Measurements from ENCODE around the gene RAB11FIP4. TPM values are rescaled to one million over a fixed set of nuclear protein-coding genes. Genes with fewer than 3 reads are reported as not detected.

RAB11FIP4 gene
- total RNA-seq, 4 donors from 2014 or later: 28.9 to 46.8 (median 35.7) TPM

- DNase-seq (ENCODE audit: low spot score in 2 of 2): no peak
These were observed 76.2 kb downstream of the RAB11FIP4 start for GRCh38 chr17:31467502-31468256.

GRCh38 chr17:31469959-31470358 lies 78.5 kb downstream of the RAB11FIP4 start:
- H3K36me3 ChIP-seq: no peaks in the 10 kb centered on the region
- no peaks in the 10 kb centered on the region for H3K4me1 ChIP-seq
- H3K9me3 ChIP-seq: no peaks in the 10 kb centered on the region
- WGBS: 94% methylated on average over 2 of the region's 2 CpGs
- H3K27me3 ChIP-seq: no peaks in the 10 kb centered on the region
- TF ChIP-seq POLR2AphosphoS5 (IDR thresholded peaks at IDR 0.05) (no peak), POLR2A (IDR thresholded peaks at IDR 0.05) (no peak), EP300 (IDR thresholded peaks at IDR 0.05) (no peak)
- TF ChIP-seq, protein P1, sequence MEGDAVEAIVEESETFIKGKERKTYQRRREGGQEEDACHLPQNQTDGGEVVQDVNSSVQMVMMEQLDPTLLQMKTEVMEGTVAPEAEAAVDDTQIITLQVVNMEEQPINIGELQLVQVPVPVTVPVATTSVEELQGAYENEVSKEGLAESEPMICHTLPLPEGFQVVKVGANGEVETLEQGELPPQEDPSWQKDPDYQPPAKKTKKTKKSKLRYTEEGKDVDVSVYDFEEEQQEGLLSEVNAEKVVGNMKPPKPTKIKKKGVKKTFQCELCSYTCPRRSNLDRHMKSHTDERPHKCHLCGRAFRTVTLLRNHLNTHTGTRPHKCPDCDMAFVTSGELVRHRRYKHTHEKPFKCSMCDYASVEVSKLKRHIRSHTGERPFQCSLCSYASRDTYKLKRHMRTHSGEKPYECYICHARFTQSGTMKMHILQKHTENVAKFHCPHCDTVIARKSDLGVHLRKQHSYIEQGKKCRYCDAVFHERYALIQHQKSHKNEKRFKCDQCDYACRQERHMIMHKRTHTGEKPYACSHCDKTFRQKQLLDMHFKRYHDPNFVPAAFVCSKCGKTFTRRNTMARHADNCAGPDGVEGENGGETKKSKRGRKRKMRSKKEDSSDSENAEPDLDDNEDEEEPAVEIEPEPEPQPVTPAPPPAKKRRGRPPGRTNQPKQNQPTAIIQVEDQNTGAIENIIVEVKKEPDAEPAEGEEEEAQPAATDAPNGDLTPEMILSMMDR (IDR thresholded peaks at IDR 0.05): no peak
- DNase-seq (ENCODE audit: low spot score in 2 of 2): no peak
- no peak overlapping the region for H3K27ac ChIP-seq
- no peak overlapping the region for H3K4me3 ChIP-seq

More at GRCh38 chr17:31467502-31468256, 76.2 kb downstream of the RAB11FIP4 start:
- H3K9me3 ChIP-seq: no peaks in the 10 kb centered on the region
- no peak overlapping the region for H3K27ac ChIP-seq
- no peak overlapping the region for H3K4me3 ChIP-seq
- no peaks in the 10 kb centered on the region for H3K27me3 ChIP-seq
- no peaks in the 10 kb centered on the region for H3K36me3 ChIP-seq
- H3K4me1 ChIP-seq: no peaks in the 10 kb centered on the region
- TF ChIP-seq POLR2AphosphoS5 (IDR thresholded peaks at IDR 0.05) (no peak), POLR2A (IDR thresholded peaks at IDR 0.05) (no peak), EP300 (IDR thresholded peaks at IDR 0.05) (no peak)
- TF ChIP-seq, protein P1 (IDR thresholded peaks at IDR 0.05): no peak
- 87% methylated on average over 10 of the region's 11 CpGs for WGBS

GRCh38 chr17:31470592-31470991 lies 79.1 kb downstream of the RAB11FIP4 start:
- 71% methylated on average over 2 of the region's 2 CpGs for WGBS
- Histone ChIP-seq H3K27ac (no peak overlapping the region), H3K4me3 (no peak overlapping the region), H3K9me3 (no peaks in the 10 kb centered on the region), H3K36me3 (no peaks in the 10 kb centered on the region), H3K27me3 (no peaks in the 10 kb centered on the region), H3K4me1 (no peaks in the 10 kb centered on the region)
- TF ChIP-seq POLR2AphosphoS5 (IDR thresholded peaks at IDR 0.05) (no peak), POLR2A (IDR thresholded peaks at IDR 0.05) (no peak), EP300 (IDR thresholded peaks at IDR 0.05) (no peak)
- TF ChIP-seq, protein P1 (IDR thresholded peaks at IDR 0.05): no peak
- DNase-seq (ENCODE audit: low spot score in 2 of 2): no peak

GRCh38 chr17:31472137-31472536 lies 80.7 kb downstream of the RAB11FIP4 start:
- TF ChIP-seq, protein P1 (IDR thresholded peaks at IDR 0.05): no peak
- Histone ChIP-seq H3K27me3 (peaks cover 5% of the 10 kb centered on the region), H3K36me3 (no peaks in the 10 kb centered on the region), H3K4me1 (no peaks in the 10 kb centered on the region), H3K4me3 (no peak overlapping the region), H3K9me3 (no peaks in the 10 kb centered on the region), H3K27ac (no peak overlapping the region)
- DNase-seq (ENCODE audit: low spot score in 2 of 2): no peak
- 84% methylated on average over 10 of the region's 14 CpGs for WGBS

- H3K27me3 ChIP-seq: peaks cover 10% of the 10 kb centered on the region
- no peaks in the 10 kb centered on the region for H3K36me3 ChIP-seq
- no peak overlapping the region for H3K27ac ChIP-seq
- H3K4me1 ChIP-seq: no peaks in the 10 kb centered on the region
- no peak for DNase-seq (ENCODE audit: low spot score in 2 of 2)
- no peaks in the 10 kb centered on the region for H3K9me3 ChIP-seq
- no peak overlapping the region for H3K4me3 ChIP-seq
- WGBS: 75% methylated on average over 16 of the region's 16 CpGs
- TF ChIP-seq POLR2A (IDR thresholded peaks at IDR 0.05) (no peak), EP300 (IDR thresholded peaks at IDR 0.05) (no peak), POLR2AphosphoS5 (IDR thresholded peaks at IDR 0.05) (no peak)
- TF ChIP-seq, protein P1 (IDR thresholded peaks at IDR 0.05): no peak
These were observed 84.1 kb downstream of the RAB11FIP4 start for GRCh38 chr17:31475378-31476162.

Measured in suprapubic skin (tissue), 4 donors.